H1 (cell line): ENCODE results near the gene PPIP5K1. TPM values are rescaled to one million over a fixed set of nuclear protein-coding genes. Genes with fewer than 3 reads are reported as not detected.

Experiments used
- CTCF ChIA-PET: fragments of 300-600 bp; sonication (Branson Sonifier 250); formaldehyde crosslinking; loops from one replicate; lab custom pipeline; 2021; ENCODE audit not compliant: partially characterized antibody; lab: Charles Lee
- POLR2A ChIA-PET: fragments of 300-600 bp; sonication (Branson Sonifier 250); formaldehyde crosslinking; loops from one replicate; lab custom pipeline; 2021; ENCODE audit warnings: inconsistent platforms; ENCODE audit not compliant: partially characterized antibody; lab: Charles Lee
- DNase-seq, 2 experiments: peaks; one replicate each; pipeline versions ENCODE4 v3.0.0 to v3.0.0-alpha.2; 2010 to 2022; ENCODE audit warnings: low spot score in 2 of 2, low read depth in 1 of 2, mixed read lengths in 1 of 2
- FAIRE-seq: peaks from 2 replicates; lab custom pipeline; 2011; peaks lifted over from hg19 to GRCh38; lab: Jason Lieb, UNC
- H2AFZ ChIP-seq: 2 replicates; pipeline ENCODE4 v1.8.1; 2012; ENCODE audit warnings: low read length, inconsistent platforms
- H2AK5ac ChIP-seq: 2 replicates; pipeline ENCODE4 v1.6.1; 2013; ENCODE audit warnings: low read depth, low read length
- H2BK120ac ChIP-seq: replicated peaks from 2 replicates; pipeline ENCODE3; 2013; ENCODE audit warnings: low read depth, low read length, inconsistent platforms
- H2BK12ac ChIP-seq: 2 replicates; pipeline ENCODE4 v1.6.1; 2013; ENCODE audit warnings: low read depth, low read length
- H2BK15ac ChIP-seq: 2 replicates; pipeline ENCODE4 v1.6.1; 2013; ENCODE audit warnings: low read length
- H2BK20ac ChIP-seq: 2 replicates; pipeline ENCODE4 v1.6.1; 2013; ENCODE audit warnings: low read length
- H2BK5ac ChIP-seq: 2 replicates; pipeline ENCODE4 v1.6.1; 2013; ENCODE audit warnings: low read depth, low read length
- H3K14ac ChIP-seq: 2 replicates; pipeline ENCODE4 v1.6.1; 2013; ENCODE audit warnings: inconsistent platforms; ENCODE audit not compliant: insufficient read length
- H3K18ac ChIP-seq: 2 replicates; pipeline ENCODE4 v1.6.1; 2013; ENCODE audit warnings: low read length; ENCODE audit errors: extremely low read depth
- H3K23ac ChIP-seq: 2 replicates; pipeline ENCODE4 v1.6.1; 2013; ENCODE audit warnings: inconsistent platforms; ENCODE audit not compliant: insufficient read length
- H3K23me2 ChIP-seq: 2 replicates; pipeline ENCODE4 v1.6.1; 2013; ENCODE audit warnings: low read depth, low read length
- H3K27ac ChIP-seq: 2 replicates; pipeline ENCODE4 v1.6.1; 2011; ENCODE audit warnings: low read depth, low read length, inconsistent platforms
- H3K27me3 ChIP-seq, 4 experiments: replicated peaks in 1 of 4; 1 replicate in 1 of 4; 2 replicates in 3 of 4; pipeline versions ENCODE4 v1.6.1 to v1.8.1; 2011 to 2013; ENCODE audit warnings: low read length in 3 of 4, mild to moderate bottlenecking in 3 of 4, inconsistent platforms in 2 of 4, mixed read lengths in 2 of 4, moderate library complexity in 1 of 4; ENCODE audit not compliant: control insufficient read depth in 3 of 4, insufficient read depth in 3 of 4; ENCODE audit errors: extremely low read depth in 1 of 4
- H3K36me3 ChIP-seq, 4 experiments: 2 replicates each; pipeline versions ENCODE4 v1.6.1 to v1.8.1; 2011 to 2013; ENCODE audit warnings: mild to moderate bottlenecking in 4 of 4, low read length in 3 of 4, moderate library complexity in 2 of 4, control low read depth in 1 of 4, inconsistent platforms in 1 of 4; ENCODE audit not compliant: insufficient read depth in 4 of 4, control insufficient read depth in 2 of 4
- H3K4ac ChIP-seq: replicated peaks from 2 replicates; pipeline ENCODE3; 2013; ENCODE audit warnings: low read length, low read depth, mixed read lengths, inconsistent platforms; ENCODE audit not compliant: insufficient read length
- H3K4me1 ChIP-seq, 4 experiments: replicated peaks in 1 of 4; 1 replicate in 1 of 4; 2 replicates in 3 of 4; pipeline versions ENCODE4 v1.6.1 to v1.8.1; 2011 to 2013; ENCODE audit warnings: low read length in 3 of 4, inconsistent platforms in 2 of 4, mixed read lengths in 1 of 4; ENCODE audit not compliant: insufficient read depth in 4 of 4, control insufficient read depth in 3 of 4
- H3K4me2 ChIP-seq, 2 experiments: 2 replicates each; pipeline versions ENCODE4 v1.6.1 to v1.8.1; 2011 to 2013; ENCODE audit warnings: low read depth in 2 of 2, low read length in 2 of 2, control low read depth in 1 of 2, inconsistent platforms in 1 of 2, mild to moderate bottlenecking in 1 of 2; ENCODE audit not compliant: insufficient read depth in 1 of 2
- H3K4me3 ChIP-seq, 4 experiments: fragments of 200-600, 300-600 bp in 1 of 4; sonication (generic), shearing (Covaris generic), sonication (Bioruptor Twin) in 1 of 4; 2 replicates each; pipeline versions ENCODE4 v1.5.1 to v1.8.1; 2011 to 2016; ENCODE audit warnings: low read length in 4 of 4, low read depth in 3 of 4, control low read depth in 2 of 4, inconsistent platforms in 2 of 4, mild to moderate bottlenecking in 2 of 4, mixed read lengths in 1 of 4, moderate library complexity in 1 of 4; ENCODE audit not compliant: insufficient read depth in 2 of 4; ENCODE audit errors: extremely low read depth in 1 of 4
- H3K56ac ChIP-seq: replicated peaks from 2 replicates; pipeline ENCODE3; 2013; ENCODE audit warnings: low read depth, mild to moderate bottlenecking, mixed read lengths, low read length, inconsistent platforms; ENCODE audit not compliant: insufficient read length
- H3K79me1 ChIP-seq: 2 replicates; pipeline ENCODE4 v1.6.1; 2013; ENCODE audit warnings: low read depth, low read length, control low read depth
- H3K79me2 ChIP-seq, 2 experiments: 2 replicates each; pipeline versions ENCODE4 v1.6.1 to v1.8.1; 2012 to 2013; ENCODE audit warnings: low read length in 2 of 2, mild to moderate bottlenecking in 2 of 2, inconsistent platforms in 1 of 2; ENCODE audit not compliant: insufficient read depth in 2 of 2, control insufficient read depth in 1 of 2
- H3K9ac ChIP-seq, 4 experiments: replicated peaks in 1 of 4; 1 replicate in 1 of 4; 2 replicates in 3 of 4; pipeline versions ENCODE4 v1.6.1 to v1.8.1; 2011 to 2013; ENCODE audit warnings: low read depth in 3 of 4, low read length in 3 of 4, control low read depth in 2 of 4, mild to moderate bottlenecking in 2 of 4, moderate library complexity in 2 of 4, inconsistent platforms in 1 of 4; ENCODE audit errors: extremely low read depth in 1 of 4
- H3K9me3 ChIP-seq, 2 experiments: 2 replicates each; pipeline versions ENCODE4 v1.6.1 to v1.8.1; 2012 to 2013; ENCODE audit warnings: mild to moderate bottlenecking in 2 of 2, moderate library complexity in 2 of 2, control low read depth in 1 of 2, inconsistent platforms in 1 of 2, low read depth in 1 of 2, low read length in 1 of 2, mixed read lengths in 1 of 2; ENCODE audit not compliant: insufficient read depth in 2 of 2
- H4K20me1 ChIP-seq, 2 experiments: replicated peaks in 1 of 2; 2 replicates each; pipeline versions ENCODE3 to v1.8.1; 2011 to 2013; ENCODE audit warnings: inconsistent platforms in 2 of 2, low read length in 2 of 2, mild to moderate bottlenecking in 1 of 2; ENCODE audit not compliant: insufficient read depth in 2 of 2, control insufficient read depth in 1 of 2
- H4K5ac ChIP-seq: 2 replicates; pipeline ENCODE4 v1.6.1; 2013; ENCODE audit warnings: low read length, low read depth, mixed read lengths, inconsistent platforms; ENCODE audit not compliant: insufficient read length
- H4K8ac ChIP-seq: 2 replicates; pipeline ENCODE4 v1.8.0; 2013; ENCODE audit warnings: mild to moderate bottlenecking, moderate library complexity, low read length, inconsistent platforms; ENCODE audit not compliant: insufficient read depth; ENCODE audit errors: extremely low read depth
- H4K91ac ChIP-seq: replicated peaks from 2 replicates; pipeline ENCODE3; 2013; ENCODE audit warnings: low read length, mixed read lengths, inconsistent platforms; ENCODE audit not compliant: insufficient read length
- TBP ChIP-seq: IDR thresholded peaks from 2 replicates; pipeline ENCODE4 v1.6.1; 2011; ENCODE audit warnings: low read depth, low read length, improper control_type of control experiment
- WGBS, 2 experiments: shearing (Covaris generic) in 1 of 2; methylation state at CpG; one replicate each; pipeline versions ENCODE4 v1.1.6 to v1.1.7; 2013 to 2015; ENCODE audit warnings: low lambda C conversion rate in 2 of 2, mixed read lengths in 2 of 2, inconsistent platforms in 1 of 2, low coverage in 1 of 2, missing lambda C conversion rate in 1 of 2; ENCODE audit not compliant: insufficient replicate concordance in 2 of 2, insufficient coverage in 1 of 2, insufficient read length in 1 of 2; ENCODE audit errors: extremely low coverage in 1 of 2, missing lambda C conversion rate in 1 of 2; 5-methylcytosine and 5-hydroxymethylcytosine counted together
- polyA plus RNA-seq, 7 experiments: library from polyadenylated mRNA; depleted of rRNA in 3 of 7; stranded (reverse) in 5 of 7; unstranded in 2 of 7; fragments of >200 nt in 5 of 7; fragments of 200-250 nt in 2 of 7; gene quantifications; 1 replicate in 5 of 7; 2 replicates in 1 of 7; 4 replicates in 1 of 7; pipeline versions ENCODE4 v1.2.1 to v1.2.3, GENCODE V29; 2011 to 2013; ENCODE audit warnings: missing spikeins in 2 of 7, mixed read lengths in 2 of 7
- total RNA-seq: library from RNA; stranded (reverse); fragmentation: NEBNext Ultra II Directional; extraction: Animal tissue kit (Norgen Biotek cat#: 25700); gene quantifications from 2 replicates; pipeline ENCODE4 v1.2.1, GENCODE V29; 2021

Gene PPIP5K1
- total and polyA plus RNA-seq, 2 of the 8 experiments (the other 6 are each of a cell fraction or from before 2014, with no cell fraction given) = 18.8 to 22.7 TPM

- H2BK15ac ChIP-seq = no peak overlapping the region
- H2BK120ac ChIP-seq = no peak overlapping the region
- no peak overlapping the region for H4K5ac ChIP-seq
- 90% methylated on average over 4 of the region's 4 CpGs; no CpG with 5 or more reads in 1 of the 2 experiments for WGBS, 2 experiments
- ChIA-PET POLR2A (interaction anchor here (0.7 to 1.3 kb wide), 2 partner anchors 12 to 34 kb away, joined by 3 to 4 read pairs; no protein-coding TSS in a partner anchor), CTCF (interaction anchor here (0.7 kb wide), 1 partner anchor 267 kb away, joined by 5 read pairs; no protein-coding TSS in a partner anchor)
- no peaks in the 10 kb centered on the region for H3K79me1 ChIP-seq
- no peak overlapping the region for H3K4me3 ChIP-seq
- H2BK12ac ChIP-seq = no peak overlapping the region
- H3K9ac ChIP-seq = no peak overlapping the region
- H3K56ac ChIP-seq = no peak overlapping the region
- H2BK5ac ChIP-seq = no peak overlapping the region
- DNase-seq (no peak), FAIRE-seq (no peak)
- H3K79me2 ChIP-seq = no peaks in the 10 kb centered on the region
- H3K4ac ChIP-seq = no peak overlapping the region
- no peak overlapping the region for H4K8ac ChIP-seq
- H3K27ac ChIP-seq = no peak overlapping the region
- no peak for TF ChIP-seq TBP
- H3K36me3 ChIP-seq = no peaks in the 10 kb centered on the region
- H3K23me2 ChIP-seq = no peaks in the 10 kb centered on the region; the same call in 1 of the 2 replicates
- no peak overlapping the region for H2AFZ ChIP-seq
- H4K91ac ChIP-seq = no peak overlapping the region
- no peak overlapping the region for H2AK5ac ChIP-seq
- no peak overlapping the region for H3K4me2 ChIP-seq
- no peaks in the 10 kb centered on the region for H4K20me1 ChIP-seq
- H2BK20ac ChIP-seq = no peak overlapping the region
- H3K23ac ChIP-seq = no peak overlapping the region
- H3K9me3 ChIP-seq = no peaks in the 10 kb centered on the region
- no peak overlapping the region for H3K18ac ChIP-seq
- no peaks in the 10 kb centered on the region for H3K4me1 ChIP-seq
- H3K27me3 ChIP-seq = no peaks in the 10 kb centered on the region
- no peak overlapping the region for H3K14ac ChIP-seq
Observed at GRCh38 chr15:43552256-43552655, 37.8 kb downstream of the PPIP5K1 start.
